ENCODE results near the gene PRKN. TPM values are rescaled to one million over a fixed set of nuclear protein-coding genes. Genes with fewer than 3 reads are reported as not detected.

Gene PRKN
- total RNA-seq, 1 experiment from 2014 or later: 2.0 TPM

DNA sequence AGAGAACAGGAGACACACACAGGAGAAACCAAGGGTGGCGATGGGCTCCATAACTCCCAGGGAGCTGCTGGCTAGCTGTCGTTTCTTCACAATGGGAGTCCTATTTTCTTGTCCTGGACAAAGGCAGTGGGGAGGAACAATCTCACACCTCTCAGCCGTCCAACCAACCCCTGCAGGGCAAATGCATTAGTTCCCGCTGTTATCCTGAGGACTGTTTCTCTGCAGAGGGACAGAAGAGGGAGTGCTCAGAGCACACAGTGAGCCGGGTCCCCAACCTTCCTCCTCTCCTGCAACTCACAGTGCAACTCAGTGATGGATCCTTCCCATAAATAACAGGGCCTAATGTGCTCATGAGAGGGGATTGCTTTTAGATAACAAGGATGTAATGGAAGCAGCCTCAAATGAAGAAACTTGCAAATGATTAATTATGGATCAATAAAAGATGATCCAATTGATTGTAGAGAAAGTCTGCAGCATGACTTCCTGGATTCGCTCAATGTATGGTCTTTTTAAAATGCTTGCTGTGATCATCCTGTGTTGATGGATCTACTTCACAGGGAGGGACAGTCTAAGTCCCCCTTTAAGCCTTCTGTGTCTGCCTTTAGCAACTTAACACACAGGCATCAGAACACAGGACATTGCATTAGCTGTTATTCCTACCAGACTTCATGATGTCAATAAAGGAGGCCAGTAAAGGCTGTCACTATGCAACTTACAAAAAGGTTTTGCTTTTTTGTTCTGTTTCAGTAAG lies 1000.3 kb downstream of the PRKN start:
- Histone ChIP-seq H3K27ac (ENCODE audit: insufficient read length, low read depth, low read length) (no peak overlapping the region), H2BK12ac (ENCODE audit: insufficient read length, low read depth, low read length) (no peak overlapping the region), H2AFZ (ENCODE audit: low read length) (no peak overlapping the region), H4K91ac (ENCODE audit: insufficient read length, low read depth, low read length) (no peak overlapping the region), H3K27me3 (ENCODE audit: insufficient read depth, low read length) (no peaks in the 10 kb centered on the region), H4K20me1 (ENCODE audit: control insufficient read depth, insufficient read depth, insufficient read length) (no peaks in the 10 kb centered on the region), H3K14ac (ENCODE audit: insufficient read depth, low read length) (no peak overlapping the region), H2BK15ac (ENCODE audit: low read depth, low read length) (no peak overlapping the region), H2BK5ac (ENCODE audit: insufficient read length, low read length) (no peak overlapping the region), H3K23me2 (ENCODE audit: insufficient read length, low read depth, low read length, poor library complexity, severe bottlenecking) (no peaks in the 10 kb centered on the region), H2BK20ac (ENCODE audit: low read depth, low read length, poor library complexity, severe bottlenecking) (no peak overlapping the region), H3K79me1 (ENCODE audit: insufficient read depth, low read depth, low read length, poor library complexity, severe bottlenecking) (no peaks in the 10 kb centered on the region), H3K4me1 (ENCODE audit: insufficient read depth, low read length) (no peaks in the 10 kb centered on the region), H2AK5ac (ENCODE audit: insufficient read length, low read length) (no peak overlapping the region), H3K79me2 (ENCODE audit: insufficient read depth, low read length) (no peaks in the 10 kb centered on the region), H3K23ac (ENCODE audit: insufficient read length, low read depth, low read length) (no peak overlapping the region), H3K9ac (ENCODE audit: extremely low read depth, insufficient read length, low read length) (no peak overlapping the region), H3K4me2 (ENCODE audit: insufficient read depth, insufficient read length, low read length) (no peak overlapping the region), H3K4ac (ENCODE audit: low read depth, low read length) (no peak overlapping the region), H3K9me3 (ENCODE audit: control insufficient read depth, low read depth, low read length) (no peaks in the 10 kb centered on the region), H4K5ac (ENCODE audit: insufficient read length, low read depth, low read length) (no peak overlapping the region), H4K8ac (replicated peaks; ENCODE audit: insufficient read length, low read depth, low read length) (no peak overlapping the region), H3T11ph (ENCODE audit: low read length) (no peak overlapping the region), H3K18ac (ENCODE audit: insufficient read length, low read depth, low read length) (no peak overlapping the region), H3K56ac (ENCODE audit: insufficient read length, low read depth, low read length) (no peak overlapping the region), H2BK120ac (ENCODE audit: low read depth, low read length, poor library complexity, severe bottlenecking) (no peak overlapping the region)
- Mint-ChIP-seq H3K27me3 (ENCODE audit: low read depth) (peaks cover 2% of the 10 kb centered on the region; the same call in 1 of the 2 replicates), H3K4me1 (peaks cover 9 to 11% of the 10 kb centered on the region in 2 experiments), H3K4me3 (no peak overlapping the region), H3K27ac (no peak overlapping the region), H3K9me3 (peaks cover 2 to 6% of the 10 kb centered on the region in 2 experiments; a peak in 3 of 5 replicates), H3K36me3 (ENCODE audit: insufficient read depth in 1 of 3, low read depth in 3 of 3) (no peaks in the 10 kb centered on the region; a peak in 1 of 7 replicates)
- DNase-seq: peak; percentile 68
- no CpG with 5 or more reads among the region's 6 CpGs for WGBS (ENCODE audit: extremely low coverage, insufficient read length, low lambda C conversion rate)
- TF ChIP-seq, protein P1, sequence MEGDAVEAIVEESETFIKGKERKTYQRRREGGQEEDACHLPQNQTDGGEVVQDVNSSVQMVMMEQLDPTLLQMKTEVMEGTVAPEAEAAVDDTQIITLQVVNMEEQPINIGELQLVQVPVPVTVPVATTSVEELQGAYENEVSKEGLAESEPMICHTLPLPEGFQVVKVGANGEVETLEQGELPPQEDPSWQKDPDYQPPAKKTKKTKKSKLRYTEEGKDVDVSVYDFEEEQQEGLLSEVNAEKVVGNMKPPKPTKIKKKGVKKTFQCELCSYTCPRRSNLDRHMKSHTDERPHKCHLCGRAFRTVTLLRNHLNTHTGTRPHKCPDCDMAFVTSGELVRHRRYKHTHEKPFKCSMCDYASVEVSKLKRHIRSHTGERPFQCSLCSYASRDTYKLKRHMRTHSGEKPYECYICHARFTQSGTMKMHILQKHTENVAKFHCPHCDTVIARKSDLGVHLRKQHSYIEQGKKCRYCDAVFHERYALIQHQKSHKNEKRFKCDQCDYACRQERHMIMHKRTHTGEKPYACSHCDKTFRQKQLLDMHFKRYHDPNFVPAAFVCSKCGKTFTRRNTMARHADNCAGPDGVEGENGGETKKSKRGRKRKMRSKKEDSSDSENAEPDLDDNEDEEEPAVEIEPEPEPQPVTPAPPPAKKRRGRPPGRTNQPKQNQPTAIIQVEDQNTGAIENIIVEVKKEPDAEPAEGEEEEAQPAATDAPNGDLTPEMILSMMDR (conservative IDR thresholded peaks at IDR 0.05): peak; percentile 24; the same call in 1 of the 3 replicates
